ENCODE data around the gene SPSB4.

Gene SPSB4

DNA sequence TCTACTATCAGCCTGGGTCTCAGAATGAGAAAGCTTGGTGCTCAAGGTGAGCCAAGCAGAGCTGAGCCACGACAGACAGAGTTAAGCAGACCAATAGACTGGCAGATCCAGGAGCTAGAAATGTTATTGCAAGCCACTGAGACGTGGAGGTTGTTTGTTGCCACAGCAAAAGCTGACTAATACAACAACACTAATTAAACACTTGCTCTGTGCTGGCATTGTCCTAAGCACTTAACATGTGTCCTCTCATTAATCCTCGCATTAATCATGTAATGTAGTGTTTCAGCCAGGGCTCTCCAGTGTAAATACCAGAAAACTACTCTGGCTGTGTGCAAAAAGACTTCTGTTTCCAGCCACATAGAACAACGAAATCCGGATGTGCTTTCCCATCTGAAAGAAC is 11.6 kb upstream of the SPSB4 start:
- CTCF ChIA-PET: interaction anchor here (1.0 kb wide), 1 partner anchor 8 kb away, joined by 3 read pairs; no protein-coding TSS in a partner anchor
- TF ChIP-seq, protein P1, sequence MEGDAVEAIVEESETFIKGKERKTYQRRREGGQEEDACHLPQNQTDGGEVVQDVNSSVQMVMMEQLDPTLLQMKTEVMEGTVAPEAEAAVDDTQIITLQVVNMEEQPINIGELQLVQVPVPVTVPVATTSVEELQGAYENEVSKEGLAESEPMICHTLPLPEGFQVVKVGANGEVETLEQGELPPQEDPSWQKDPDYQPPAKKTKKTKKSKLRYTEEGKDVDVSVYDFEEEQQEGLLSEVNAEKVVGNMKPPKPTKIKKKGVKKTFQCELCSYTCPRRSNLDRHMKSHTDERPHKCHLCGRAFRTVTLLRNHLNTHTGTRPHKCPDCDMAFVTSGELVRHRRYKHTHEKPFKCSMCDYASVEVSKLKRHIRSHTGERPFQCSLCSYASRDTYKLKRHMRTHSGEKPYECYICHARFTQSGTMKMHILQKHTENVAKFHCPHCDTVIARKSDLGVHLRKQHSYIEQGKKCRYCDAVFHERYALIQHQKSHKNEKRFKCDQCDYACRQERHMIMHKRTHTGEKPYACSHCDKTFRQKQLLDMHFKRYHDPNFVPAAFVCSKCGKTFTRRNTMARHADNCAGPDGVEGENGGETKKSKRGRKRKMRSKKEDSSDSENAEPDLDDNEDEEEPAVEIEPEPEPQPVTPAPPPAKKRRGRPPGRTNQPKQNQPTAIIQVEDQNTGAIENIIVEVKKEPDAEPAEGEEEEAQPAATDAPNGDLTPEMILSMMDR (IDR thresholded peaks at IDR 0.05; ENCODE audit: insufficient read depth, low read length, missing control alignments): no peak
- no peak for DNase-seq (ENCODE audit: low read depth, low spot score)
- H3K4me3 ChIP-seq (ENCODE audit: low read depth, low read length): no peak overlapping the region
- POLR2A ChIA-PET: no interaction called here

DNA sequence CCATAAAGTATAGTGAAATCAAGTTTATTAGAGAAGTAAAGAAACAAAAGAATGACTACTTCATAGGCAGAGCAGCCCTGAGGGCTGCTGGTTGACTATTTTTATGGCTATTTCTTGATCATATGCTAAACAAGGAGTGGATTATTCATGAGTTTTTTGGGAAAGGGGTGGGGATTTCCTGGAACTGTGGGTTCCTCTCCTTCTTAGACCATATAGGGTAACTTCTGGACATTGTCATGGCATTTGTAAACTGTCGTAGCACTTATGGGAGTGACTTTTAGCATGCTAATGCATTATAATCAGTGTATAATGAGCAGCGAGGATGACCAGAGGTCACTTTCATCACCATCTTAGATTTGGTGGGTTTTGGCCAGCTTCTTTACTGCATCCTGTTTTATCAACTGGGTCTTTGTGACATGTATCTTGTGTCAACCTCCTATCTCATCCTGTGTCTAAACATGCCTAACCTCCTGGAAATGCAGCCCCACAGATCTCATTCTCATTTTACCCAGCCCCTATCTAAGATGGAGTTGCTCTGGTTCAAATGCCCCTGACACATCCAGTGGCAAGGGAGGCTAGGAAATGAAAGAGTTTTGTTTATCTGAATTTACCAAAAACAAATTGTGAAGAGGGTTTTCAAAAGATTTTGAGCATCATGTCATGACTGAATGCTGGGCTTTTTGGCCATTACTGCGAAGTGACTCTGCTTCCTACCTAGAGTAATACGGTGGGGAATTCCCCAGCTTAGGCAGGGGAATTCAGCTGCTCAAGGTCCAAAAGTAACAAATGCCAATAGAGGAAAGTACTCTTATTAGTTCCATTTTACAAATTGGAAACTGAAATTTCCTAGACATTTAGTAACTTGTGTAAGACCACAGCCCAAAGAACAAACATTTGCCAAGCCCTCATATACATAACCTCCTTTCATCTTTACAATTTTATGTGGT is 6.2 kb upstream of the SPSB4 start:
- ChIA-PET CTCF (no interaction called here), POLR2A (no interaction called here)
- TF ChIP-seq, protein P1 (IDR thresholded peaks at IDR 0.05; ENCODE audit: insufficient read depth, low read length, missing control alignments): no peak
- no peak overlapping the region for H3K4me3 ChIP-seq (ENCODE audit: low read depth, low read length)
- no peak for DNase-seq (ENCODE audit: low read depth, low spot score)

DNA sequence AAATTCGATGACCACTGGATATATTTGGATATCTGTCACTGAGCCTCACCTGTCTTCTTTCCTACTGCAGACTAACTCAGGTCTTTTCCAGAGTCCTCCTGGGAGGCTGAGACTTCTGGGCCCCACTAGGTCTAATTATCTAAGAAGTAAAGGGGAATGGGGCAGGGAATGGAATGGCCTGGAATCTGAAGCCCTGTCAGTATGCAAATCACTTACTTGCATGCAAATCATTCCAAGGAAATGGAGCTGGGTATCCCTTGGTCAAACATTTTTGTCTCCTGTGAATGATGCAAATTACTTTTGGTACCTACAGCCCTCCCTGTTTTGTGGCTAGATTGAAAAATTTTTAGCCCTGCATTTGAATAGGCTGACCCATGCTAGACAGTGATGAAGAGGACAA is 5.3 kb upstream of the SPSB4 start:
- POLR2A ChIA-PET: no interaction called here
- CTCF ChIA-PET: no interaction called here
- TF ChIP-seq, protein P1 (IDR thresholded peaks at IDR 0.05; ENCODE audit: insufficient read depth, low read length, missing control alignments): no peak
- no peak for DNase-seq (ENCODE audit: low read depth, low spot score)
- H3K4me3 ChIP-seq (ENCODE audit: low read depth, low read length): no peak overlapping the region

DNA sequence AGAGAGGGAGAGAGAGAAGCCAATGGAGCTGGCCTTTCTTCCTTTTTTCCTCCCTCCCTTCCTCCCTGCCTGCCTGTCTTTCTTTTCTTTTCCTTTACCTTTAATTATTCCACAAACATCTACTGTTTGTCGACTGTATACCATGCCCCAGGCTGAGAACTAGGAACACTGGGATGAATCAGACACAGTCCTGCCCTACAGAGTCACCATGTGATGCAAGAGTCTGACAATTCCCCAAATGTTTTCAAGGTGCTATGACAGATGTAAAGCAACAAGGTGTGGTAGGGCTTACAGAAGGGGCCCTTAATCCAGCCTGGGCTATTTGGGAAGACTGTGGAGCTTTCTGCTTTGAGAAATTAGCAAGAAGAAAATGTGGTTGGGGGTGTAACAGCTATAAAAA is 4.0 kb upstream of the SPSB4 start:
- TF ChIP-seq, protein P1 (IDR thresholded peaks at IDR 0.05; ENCODE audit: insufficient read depth, low read length, missing control alignments): no peak
- DNase-seq (ENCODE audit: low read depth, low spot score): no peak
- ChIA-PET POLR2A (no interaction called here), CTCF (interaction anchor here (1.1 kb wide), 1 partner anchor 125 kb away, joined by 3 read pairs; no protein-coding TSS in a partner anchor)
- no peak overlapping the region for H3K4me3 ChIP-seq (ENCODE audit: low read depth, low read length)

DNA sequence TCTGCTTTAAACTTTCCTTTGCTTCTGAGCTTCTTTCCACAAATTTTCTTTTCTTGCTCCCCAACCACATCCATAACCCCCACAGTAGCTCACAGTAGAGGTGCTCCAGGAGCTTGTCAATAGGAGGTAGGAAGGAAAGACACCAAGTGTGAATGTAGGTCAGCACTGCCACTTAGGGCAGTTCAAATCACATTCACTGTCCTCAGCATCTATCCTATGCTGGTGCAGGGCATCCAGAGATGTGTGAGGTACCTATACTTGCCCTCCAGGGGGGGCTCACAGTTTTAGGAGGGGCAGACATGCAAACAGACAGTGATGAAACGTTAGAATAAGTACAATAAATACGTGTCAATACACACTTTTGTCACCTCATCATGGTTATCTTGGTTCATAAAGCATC is 1.5 kb upstream of the SPSB4 start:
- TF ChIP-seq, protein P1 (IDR thresholded peaks at IDR 0.05; ENCODE audit: insufficient read depth, low read length, missing control alignments): no peak
- H3K4me3 ChIP-seq (ENCODE audit: low read depth, low read length): no peak overlapping the region
- no peak for DNase-seq (ENCODE audit: low read depth, low spot score)
- ChIA-PET POLR2A (no interaction called here), CTCF (no interaction called here)

DNA sequence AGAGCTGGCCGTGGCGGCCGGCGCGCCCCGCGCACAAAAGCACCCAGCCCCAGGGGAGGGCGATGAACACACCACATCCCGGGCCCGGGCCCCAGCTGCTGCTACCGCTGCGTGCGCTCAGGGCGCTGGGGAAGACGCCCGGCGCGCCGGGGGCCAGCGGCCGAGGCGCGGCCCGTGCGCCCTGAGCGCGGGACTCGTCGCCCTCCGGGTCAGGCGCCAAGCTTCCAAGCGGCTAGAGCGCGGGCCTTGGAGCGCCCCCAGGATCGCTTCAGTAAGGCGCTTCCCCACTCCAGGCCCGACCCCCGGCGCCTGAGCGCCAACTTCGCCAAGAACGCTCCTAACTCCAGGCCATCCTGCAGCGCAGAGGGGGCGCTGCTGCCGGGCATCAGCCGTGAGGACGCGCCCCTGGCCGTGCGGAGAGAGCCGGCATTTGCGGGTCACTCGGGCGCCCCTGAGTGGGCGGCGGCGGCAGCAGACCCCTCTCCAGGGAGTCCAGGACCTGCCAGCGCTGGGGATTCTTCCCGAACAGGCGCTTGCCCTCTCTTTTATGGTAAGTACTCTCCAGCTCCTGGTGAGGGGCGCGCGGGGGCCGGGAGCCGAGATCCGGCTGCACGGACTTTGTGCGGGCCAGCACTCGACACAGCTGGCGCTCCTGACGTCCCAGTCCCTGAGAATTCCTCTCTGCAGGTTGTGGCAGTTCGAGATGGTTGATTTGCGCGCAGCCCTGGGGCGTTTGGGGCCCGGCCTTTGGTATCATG is 475 bp downstream of the SPSB4 start:
- CTCF ChIA-PET: interaction anchor here (1.0 kb wide), 1 partner anchor 41 kb away, joined by 3 read pairs; no protein-coding TSS in a partner anchor
- POLR2A ChIA-PET: no interaction called here
- peak overlapping the region; percentile 39 for H3K4me3 ChIP-seq (ENCODE audit: low read depth, low read length)
- TF ChIP-seq, protein P1 (IDR thresholded peaks at IDR 0.05; ENCODE audit: insufficient read depth, low read length, missing control alignments): no peak
- DNase-seq (ENCODE audit: low read depth, low spot score): no peak

Measured in AG04449 (cell line).